ENCODE measurements around the gene PPP1R12A. TPM values are rescaled to one million over a fixed set of nuclear protein-coding genes. Genes with fewer than 3 reads are reported as not detected.
"Not testable (repeated sequence)": the region's sequence is repeated elsewhere in the genome, so short reads cannot be mapped to it uniquely, and the experiment has no call there.

The PPP1R12A gene
- total RNA-seq, 6 experiments from 2014 or later: 104 to 122 (median 113) TPM

DNA sequence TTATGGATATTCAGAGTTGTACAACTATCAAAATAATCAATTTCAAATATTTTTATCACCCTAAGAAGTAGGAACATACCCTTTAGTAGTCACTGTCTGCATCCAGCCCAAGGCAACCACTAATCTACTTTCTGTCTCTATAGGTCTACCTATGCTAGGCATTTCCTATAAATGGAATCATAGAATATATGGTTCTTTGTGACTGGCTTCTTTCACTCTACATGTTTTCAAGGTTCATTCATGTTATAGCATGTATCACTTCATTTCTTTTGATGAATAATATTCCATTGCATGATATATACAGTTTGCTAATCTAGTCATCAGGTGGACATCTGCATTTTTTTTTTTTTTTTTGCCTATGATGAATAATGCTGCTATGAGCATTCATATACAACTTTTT is 112.4 kb downstream of the PPP1R12A start:
- H3K27me3 Mint-ChIP-seq (ENCODE audit: insufficient read depth): no peaks in the 10 kb centered on the region
- no peaks in the 10 kb centered on the region for H3K9me3 Mint-ChIP-seq
- H3K36me3 Mint-ChIP-seq (ENCODE audit: low read depth): peaks cover 33% of the 10 kb centered on the region
- no peak for DNase-seq
- no peak overlapping the region for H3K4me3 Mint-ChIP-seq
- H3K27ac Mint-ChIP-seq: no peak overlapping the region
- TF ChIP-seq, protein P1, sequence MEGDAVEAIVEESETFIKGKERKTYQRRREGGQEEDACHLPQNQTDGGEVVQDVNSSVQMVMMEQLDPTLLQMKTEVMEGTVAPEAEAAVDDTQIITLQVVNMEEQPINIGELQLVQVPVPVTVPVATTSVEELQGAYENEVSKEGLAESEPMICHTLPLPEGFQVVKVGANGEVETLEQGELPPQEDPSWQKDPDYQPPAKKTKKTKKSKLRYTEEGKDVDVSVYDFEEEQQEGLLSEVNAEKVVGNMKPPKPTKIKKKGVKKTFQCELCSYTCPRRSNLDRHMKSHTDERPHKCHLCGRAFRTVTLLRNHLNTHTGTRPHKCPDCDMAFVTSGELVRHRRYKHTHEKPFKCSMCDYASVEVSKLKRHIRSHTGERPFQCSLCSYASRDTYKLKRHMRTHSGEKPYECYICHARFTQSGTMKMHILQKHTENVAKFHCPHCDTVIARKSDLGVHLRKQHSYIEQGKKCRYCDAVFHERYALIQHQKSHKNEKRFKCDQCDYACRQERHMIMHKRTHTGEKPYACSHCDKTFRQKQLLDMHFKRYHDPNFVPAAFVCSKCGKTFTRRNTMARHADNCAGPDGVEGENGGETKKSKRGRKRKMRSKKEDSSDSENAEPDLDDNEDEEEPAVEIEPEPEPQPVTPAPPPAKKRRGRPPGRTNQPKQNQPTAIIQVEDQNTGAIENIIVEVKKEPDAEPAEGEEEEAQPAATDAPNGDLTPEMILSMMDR (IDR thresholded peaks at IDR 0.05): no peak
- H3K4me1 Mint-ChIP-seq (ENCODE audit: low read depth): peaks cover 8% of the 10 kb centered on the region

DNA sequence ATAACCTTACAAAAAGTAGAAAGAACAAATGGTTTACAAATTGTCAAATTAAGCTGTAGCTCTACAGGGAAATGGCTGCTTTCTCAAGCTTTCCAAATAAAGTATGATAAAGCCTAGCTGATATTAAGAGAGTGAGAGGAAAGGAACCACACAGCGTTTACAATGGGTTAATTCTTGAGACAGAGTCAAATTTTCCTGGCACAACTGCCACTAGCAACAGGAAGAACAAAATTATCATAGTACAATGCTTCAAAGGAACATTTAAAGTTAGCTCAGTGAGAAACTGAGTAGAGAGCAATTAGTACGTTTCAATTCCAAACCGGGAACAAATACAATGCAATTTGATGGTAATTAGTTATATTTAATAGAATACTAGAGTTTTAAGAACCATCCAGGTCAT is 116.0 kb downstream of the PPP1R12A start:
- Mint-ChIP-seq H3K9me3 (no peaks in the 10 kb centered on the region), H3K4me3 (no peak overlapping the region; the same call in 1 of the 2 replicates), H3K27me3 (ENCODE audit: insufficient read depth) (no peaks in the 10 kb centered on the region), H3K27ac (no peak overlapping the region), H3K4me1 (ENCODE audit: low read depth) (0 out of 2 replicates have a peak, but pooled peaks cover 5% of the 10 kb centered on the region), H3K36me3 (ENCODE audit: low read depth) (peaks cover 36% of the 10 kb centered on the region)
- TF ChIP-seq, protein P1 (IDR thresholded peaks at IDR 0.05): no peak
- no peak for DNase-seq

DNA sequence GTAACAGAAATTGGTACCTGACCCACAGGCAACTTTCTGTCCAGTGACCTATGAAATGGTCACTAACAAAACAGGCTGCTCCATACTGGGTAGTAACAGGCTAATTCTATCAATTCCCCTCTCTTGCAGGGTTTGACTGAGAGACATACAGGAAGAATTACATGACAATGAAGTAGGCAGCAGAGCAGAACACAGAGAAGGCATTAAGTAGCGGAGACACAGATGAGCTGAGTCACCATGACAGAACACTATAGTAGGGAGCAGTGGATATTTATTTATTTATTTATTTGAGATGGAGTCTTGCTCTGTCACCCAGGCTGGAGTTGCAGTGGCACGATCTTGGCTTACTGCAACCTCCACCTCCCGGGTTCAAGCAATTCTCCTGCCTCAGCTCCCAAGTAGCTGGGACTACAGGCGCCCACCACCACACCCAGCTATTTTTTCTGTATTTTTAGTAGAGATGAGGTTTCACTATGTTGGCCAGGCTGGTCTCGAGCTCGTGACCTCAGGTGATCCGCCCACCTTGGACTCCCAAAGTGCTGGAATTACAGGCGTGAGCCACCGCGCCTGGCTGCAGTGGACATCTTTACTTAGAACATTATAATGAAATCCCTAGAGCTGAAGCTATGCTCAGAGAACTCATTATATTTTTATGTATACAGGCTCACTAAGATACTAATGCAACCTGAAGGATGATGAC is 150.4 kb downstream of the PPP1R12A start:
- Mint-ChIP-seq H3K27ac (peak overlapping the region; percentile 85), H3K4me1 (ENCODE audit: low read depth) (peaks cover 48% of the 10 kb centered on the region), H3K36me3 (ENCODE audit: low read depth) (peaks cover 53% of the 10 kb centered on the region)
- not testable (repeated sequence) for H3K4me3 Mint-ChIP-seq; H3K27me3 Mint-ChIP-seq (ENCODE audit: insufficient read depth); H3K9me3 Mint-ChIP-seq
- DNase-seq: peak; percentile 39

DNA sequence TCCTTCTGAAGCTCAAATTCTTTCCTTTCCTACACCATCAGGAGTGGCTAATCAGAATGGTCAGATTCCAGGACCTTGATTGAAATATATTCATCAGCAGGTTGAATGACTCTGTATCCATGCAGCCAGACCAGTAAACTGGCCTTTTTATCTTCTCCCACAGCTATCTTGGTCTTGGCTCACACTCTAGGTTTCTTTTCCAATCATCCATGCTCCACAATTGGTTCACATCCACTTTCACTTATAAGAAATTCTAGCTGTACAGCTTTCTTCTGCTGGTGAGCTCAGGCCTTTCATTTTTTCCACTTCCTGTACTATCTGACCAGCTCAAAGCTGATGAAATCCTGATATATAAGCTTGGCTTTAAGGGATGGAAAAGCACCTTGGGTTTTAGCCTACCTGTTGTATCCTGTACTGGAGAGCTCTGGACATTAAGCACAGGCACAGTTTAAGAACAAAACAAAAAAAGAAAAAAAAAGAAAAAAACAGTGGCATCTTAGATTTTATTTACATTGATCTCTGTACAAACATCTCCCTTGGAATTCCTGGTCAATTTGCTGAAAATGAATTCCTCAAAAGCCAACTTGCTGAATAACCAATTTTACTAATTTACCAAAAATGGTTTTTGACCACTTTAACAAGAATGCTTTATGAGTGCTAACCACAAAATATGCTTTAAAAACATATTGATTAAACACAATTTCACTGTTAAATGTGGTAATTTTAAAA is 152.6 kb downstream of the PPP1R12A start:
- H3K27me3 Mint-ChIP-seq (ENCODE audit: insufficient read depth): no peaks in the 10 kb centered on the region
- TF ChIP-seq, protein P1 (IDR thresholded peaks at IDR 0.05): no peak
- peak overlapping the region; percentile 61 for H3K4me3 Mint-ChIP-seq
- DNase-seq: peak; percentile 37
- H3K27ac Mint-ChIP-seq: peak overlapping the region; percentile 85
- no peaks in the 10 kb centered on the region for H3K9me3 Mint-ChIP-seq
- H3K4me1 Mint-ChIP-seq (ENCODE audit: low read depth): peaks cover 57% of the 10 kb centered on the region
- H3K36me3 Mint-ChIP-seq (ENCODE audit: low read depth): peaks cover 33% of the 10 kb centered on the region

DNA sequence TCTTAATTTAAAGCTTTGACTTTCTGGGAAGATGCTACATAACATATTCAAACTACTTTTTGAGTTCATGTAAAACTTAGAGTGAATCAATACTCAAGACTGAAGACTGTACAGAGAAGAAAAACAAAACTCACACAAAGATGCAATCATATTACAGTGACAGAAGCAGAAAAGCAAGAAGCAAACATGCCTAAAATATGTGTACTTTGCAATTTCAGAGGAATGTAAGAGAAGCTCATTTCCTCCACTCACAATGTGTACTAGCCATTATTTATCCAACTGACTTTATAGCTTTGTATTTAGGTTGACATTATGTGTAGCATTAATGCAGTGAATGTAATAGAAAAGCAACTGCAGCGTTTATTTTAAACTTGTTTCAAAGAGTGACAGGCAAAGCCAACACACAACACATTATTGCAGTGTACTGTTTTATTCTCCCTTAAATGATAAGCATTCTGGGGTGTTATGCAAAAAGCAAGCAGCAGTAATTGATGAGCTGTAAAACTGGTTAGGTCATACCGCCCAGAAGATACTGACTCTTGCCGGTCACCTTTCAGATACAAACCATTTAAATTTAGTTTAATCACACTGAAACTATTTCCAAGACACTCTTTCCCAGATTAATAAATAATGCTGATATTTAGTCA is 156.0 kb downstream of the PPP1R12A start:
- Mint-ChIP-seq H3K9me3 (no peaks in the 10 kb centered on the region), H3K36me3 (ENCODE audit: low read depth) (peaks cover 15% of the 10 kb centered on the region; the same call in 1 of the 2 replicates), H3K27me3 (ENCODE audit: insufficient read depth) (no peaks in the 10 kb centered on the region), H3K4me1 (ENCODE audit: low read depth) (peaks cover 57% of the 10 kb centered on the region), H3K4me3 (no peak overlapping the region), H3K27ac (peak overlapping the region; percentile 38)
- TF ChIP-seq, protein P1 (IDR thresholded peaks at IDR 0.05): no peak
- no peak for DNase-seq

All from HFFc6 (cell line).